NOMO-1 (cell line): Measurements from ENCODE around the gene SGCG.
"Not testable (repeated sequence)": the region's sequence is repeated elsewhere in the genome, so short reads cannot be mapped to it uniquely, and the experiment has no call there.

Experiments used
- DNase-seq, 2 experiments: peaks; one replicate each; lab custom pipeline; 2025; ENCODE audit not compliant: unreplicated experiment in 2 of 2; lab: John Stamatoyannopoulos, UW

Gene SGCG, protein sequence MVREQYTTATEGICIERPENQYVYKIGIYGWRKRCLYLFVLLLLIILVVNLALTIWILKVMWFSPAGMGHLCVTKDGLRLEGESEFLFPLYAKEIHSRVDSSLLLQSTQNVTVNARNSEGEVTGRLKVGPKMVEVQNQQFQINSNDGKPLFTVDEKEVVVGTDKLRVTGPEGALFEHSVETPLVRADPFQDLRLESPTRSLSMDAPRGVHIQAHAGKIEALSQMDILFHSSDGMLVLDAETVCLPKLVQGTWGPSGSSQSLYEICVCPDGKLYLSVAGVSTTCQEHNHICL

DNA sequence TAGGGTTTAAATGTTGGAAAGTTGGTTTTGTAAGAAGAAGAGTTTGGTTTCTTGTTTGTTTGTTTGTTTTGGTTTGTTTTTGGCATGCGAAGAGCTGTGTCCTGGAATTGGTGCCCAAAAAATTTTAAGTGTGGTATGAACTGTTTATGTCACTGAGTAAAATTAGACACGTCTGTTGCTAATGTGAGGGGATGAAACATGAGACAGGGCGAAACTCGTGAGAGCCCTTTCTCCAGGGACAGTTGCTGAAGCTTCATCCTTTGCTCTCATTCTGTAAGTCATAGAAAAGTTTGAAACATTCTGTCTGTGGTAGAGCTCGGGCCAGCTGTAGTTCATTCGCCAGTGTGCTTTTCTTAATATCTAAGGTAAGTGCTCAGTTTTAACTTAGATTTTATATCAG is at the start of gene SGCG:
SGCG (plus strand) TSS at position 269 of the 400 bp plus-strand sequence. CDS start 22,716 bp downstream, outside the sequence.
- DNase-seq = no peak

DNA sequence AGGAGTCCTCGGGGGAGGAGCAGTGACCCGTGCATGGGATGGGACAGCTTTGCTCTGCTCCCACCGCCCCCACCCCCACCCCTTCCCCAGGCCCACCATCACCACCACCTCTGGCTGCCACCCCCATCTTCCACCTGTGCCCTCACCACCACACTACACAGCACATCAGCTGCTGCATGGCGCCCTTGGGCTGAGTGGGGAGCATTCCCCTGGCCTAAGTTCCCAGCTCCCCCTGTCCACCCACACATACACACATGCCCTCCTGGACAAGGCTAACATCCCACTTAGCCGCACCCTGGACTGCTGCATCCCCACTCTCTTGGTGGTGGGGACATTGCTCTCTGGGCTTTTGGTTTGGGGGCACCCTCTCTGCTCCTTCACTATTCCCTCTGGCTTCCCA is 46.2 kb upstream of the SGCG start:
- no peak for DNase-seq

DNA sequence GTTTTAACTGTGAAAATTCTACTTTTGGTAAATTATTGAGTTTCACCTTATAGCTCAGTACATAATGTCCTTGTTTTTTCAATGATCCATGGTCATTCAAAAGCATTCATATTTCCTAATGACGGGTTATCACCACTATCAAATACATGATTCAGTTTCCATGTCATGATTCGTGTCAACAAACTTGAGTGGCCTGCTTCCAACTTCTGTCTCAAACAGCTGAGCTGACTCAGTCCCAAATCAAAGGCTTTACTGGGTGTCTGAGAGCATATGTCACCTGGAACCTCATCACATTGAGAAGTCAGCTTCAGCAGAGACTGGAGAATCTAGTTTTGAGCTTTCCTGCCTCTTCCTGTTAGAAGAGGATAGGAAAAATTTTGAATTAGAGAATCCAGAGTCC is 40.3 kb upstream of the SGCG start:
- DNase-seq = no peak

DNA sequence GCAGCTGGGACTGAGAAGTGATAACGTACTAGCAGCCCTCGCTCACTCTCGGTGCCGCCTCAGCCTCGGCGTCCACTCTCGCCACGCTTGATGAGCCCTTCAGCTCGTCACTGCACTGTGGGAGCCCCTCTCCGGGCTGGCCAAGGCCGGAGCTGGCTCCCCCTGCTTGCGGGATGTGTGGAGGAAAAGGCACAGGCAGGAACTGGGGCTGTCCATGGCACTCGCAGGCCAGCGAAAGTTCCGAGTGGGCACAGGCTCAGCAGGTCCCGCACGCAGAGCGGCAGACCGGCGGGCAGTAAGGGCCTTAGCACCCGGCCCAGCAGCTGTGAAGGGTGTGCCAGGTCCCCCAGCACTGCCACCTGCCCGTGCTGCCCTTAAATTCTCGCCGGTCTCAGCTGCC is 38.8 kb upstream of the SGCG start:
- no peak for DNase-seq

DNA sequence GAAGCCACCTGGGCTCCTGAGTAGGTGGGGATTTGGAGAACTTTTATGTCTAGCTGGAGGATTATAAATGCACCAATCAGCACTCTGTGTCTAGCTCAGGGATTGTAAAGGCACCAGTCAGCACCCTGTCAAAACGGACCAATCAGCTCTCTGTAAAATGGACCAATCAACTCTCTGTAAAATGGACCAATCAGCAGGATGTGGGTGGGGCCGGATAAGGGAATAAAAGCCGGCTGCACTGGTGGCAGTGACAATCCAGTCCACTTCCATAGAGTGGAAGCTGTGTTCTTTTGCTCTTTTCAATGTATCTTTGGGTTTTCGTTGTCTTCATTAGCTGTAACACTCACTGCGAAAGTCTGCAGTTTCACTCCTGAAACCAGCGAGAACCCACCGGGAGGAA is 38.2 kb upstream of the SGCG start:
- DNase-seq = not testable (repeated sequence)

DNA sequence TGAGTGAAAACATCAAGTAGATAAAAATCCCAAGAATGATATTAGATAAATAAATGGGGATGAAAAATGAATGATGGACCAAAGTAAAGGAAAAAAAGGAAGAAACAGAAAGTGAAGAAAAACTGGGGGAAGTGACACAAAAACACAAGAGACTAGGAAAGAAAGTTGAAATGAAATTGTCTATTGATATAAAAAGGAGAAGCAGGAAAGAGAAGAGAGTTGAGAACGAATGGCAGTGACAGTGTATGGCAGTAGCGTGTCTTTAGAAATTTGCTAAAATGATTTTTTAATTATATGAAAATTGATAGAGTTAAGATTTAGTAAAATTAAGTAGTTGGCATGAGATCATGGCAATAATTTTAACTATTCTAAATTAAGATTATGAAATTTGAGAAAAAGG is 36.3 kb upstream of the SGCG start:
- DNase-seq = peak in 1 of 2 experiments; percentile 53

DNA sequence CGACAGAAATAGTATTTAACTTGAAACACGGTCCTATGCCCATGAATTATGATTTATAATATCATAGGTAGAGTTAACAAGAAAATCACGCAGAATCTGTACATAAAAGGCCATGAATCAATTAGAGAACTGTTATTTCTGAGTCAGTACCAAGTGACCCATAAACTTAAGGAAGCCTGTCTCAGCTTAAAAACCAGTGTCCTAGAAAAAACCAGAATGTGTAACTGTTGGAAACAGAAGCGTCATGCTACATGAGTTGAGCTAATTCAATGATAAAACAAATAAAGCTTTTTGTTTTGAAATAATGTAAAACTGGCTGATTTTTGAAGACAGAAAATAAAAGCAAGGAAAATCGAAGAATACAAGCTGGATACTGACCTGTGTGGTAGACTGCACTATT is 34.8 kb upstream of the SGCG start:
- no peak for DNase-seq

DNA sequence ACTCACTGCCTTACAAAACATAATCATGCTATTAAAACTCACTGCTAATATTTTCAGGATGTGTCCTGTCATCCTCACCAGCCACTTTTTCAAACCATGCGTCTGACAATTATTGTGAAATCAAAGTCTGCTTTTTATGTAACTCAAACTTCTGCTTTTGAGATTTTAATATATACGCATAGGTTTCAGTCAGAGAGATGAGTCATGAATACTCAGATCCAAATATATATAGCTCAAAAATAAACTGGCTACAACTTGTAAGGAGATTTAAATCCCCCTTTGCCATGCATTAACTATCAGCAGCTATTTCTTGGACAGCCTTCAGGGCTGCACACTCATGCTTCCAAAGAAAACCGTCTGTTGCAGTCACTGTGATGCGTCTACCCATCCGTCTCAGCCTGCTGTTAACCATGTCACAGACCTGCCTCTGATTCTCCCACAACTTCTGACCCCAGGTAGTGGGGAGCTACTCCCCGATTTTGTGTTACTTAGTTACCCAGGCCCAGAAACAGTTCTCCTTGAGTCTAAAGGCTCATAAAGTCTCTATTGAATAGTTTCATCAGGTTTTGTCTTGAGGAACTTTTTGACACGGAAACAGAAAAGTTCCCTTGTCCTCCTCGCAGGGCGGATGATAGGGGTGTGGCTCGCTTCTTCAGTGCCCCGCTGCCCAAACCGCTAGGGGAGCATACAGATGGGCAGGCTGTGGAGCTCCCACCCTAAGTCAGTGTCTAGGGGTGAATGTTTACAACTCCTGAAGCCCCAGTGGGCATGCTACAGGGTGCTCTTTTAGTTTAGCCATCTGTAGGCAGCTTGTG is 33.8 kb upstream of the SGCG start:
- peak; percentile 58 to 97 for DNase-seq

DNA sequence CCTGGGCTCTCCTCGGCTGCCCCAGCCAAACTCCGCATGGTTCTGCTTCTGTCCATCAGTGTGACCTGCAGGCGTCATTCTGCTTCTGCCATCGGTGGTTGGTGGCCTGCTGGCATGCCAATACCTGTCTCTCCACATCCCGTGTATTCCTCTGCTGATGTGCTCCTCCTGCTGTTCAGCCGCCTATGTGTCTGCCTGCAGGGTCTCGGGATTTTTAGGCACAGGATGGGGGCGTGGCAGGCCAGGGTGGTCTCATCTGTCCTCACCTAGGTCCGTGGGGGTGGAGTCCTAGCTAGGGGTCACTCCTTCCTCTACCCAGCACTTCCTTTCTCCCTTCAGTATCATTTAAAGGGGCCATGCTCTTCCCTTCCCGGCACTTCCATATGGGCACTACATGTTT is 33.0 kb upstream of the SGCG start:
- DNase-seq = no peak

DNA sequence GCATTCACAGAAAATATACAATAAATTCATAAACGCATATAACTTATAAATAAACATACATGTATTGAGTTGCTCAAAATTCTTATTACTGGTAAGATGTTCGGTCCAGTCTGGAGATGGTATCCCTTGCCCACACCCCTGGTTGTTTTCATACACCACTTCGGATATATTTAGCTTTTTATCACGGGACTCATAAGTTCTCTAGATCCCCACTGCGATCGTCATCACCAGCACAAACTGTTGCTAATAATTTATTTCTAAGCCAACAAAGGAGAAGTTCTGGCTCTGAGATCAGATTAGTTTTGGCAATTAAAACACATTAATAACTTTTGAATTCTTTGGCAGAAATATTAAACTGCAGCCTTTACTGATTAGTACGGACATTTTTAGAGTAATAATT is 23.0 kb upstream of the SGCG start:
- DNase-seq = no peak

DNA sequence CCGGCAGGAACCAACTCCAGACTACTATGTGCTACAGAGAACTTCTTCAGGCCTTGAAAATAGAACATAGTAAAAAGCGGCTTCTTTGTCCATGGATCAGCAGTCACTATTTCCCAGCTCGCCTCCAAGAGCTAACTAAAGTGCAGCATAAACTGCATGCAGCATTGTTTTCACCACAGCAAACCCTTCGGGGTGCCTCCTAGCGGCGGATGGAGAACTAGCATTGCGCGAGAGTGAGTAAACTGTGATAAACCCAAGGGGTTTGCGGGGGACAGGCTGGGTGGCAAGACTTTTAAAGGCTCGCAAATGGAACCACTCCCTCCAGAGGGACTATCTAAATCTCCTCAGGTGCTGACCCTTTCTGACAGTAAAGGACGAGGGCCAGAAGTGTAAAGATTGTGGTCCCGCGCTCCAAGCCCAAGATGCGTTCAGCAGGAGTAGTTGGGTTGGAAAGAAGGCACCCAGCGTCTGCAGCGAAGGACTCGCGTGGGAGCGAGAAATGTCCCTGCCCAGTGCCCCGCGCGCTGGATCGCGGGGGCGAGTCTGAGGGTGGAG is 21.5 kb upstream of the SGCG start:
- peak in 1 of 2 experiments; percentile 5 for DNase-seq

DNA sequence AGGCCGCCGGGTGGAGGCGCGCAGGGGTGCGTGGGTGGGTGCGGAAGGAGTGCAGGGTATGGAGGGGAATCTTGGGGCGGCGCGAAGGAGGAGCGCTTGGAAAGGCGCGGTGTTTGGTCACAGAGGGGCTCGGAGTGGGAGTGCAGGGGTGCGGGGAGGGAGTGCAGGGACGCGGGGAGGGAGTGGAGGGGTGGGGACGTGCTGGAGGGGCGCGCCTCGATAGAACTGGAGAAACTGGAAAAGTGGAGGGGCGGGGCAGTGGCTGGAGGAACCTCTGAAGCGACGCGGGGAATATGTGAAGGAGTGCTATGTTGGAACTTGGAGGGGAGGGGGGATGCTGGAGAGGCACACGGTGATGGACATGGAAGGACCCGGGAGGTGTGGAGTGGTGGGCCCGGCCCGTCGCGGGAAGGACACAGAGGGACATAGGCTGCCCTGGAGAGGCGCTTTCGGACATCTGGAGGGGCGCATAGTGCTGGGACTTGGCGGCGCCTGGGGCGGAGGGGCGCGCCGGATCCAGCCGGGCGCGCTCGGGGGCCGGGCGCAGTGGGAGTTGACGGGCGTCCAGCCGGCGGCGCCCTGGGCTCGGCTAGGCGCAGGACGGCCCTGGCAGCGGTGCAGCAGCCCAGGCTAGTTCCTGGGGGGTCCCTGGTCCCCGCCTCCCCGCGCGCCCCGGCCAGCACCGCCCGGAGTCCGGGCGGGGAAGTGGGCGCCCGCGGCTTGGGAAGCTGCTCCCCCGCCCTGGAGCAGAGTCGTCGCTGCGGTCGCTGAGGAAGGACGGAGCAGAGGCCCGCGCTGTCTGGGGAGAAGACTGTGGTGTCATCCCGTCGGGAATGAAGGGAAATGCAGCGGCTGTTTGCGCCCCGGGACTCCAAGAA is 20.8 kb upstream of the SGCG start:
- DNase-seq = no peak

DNA sequence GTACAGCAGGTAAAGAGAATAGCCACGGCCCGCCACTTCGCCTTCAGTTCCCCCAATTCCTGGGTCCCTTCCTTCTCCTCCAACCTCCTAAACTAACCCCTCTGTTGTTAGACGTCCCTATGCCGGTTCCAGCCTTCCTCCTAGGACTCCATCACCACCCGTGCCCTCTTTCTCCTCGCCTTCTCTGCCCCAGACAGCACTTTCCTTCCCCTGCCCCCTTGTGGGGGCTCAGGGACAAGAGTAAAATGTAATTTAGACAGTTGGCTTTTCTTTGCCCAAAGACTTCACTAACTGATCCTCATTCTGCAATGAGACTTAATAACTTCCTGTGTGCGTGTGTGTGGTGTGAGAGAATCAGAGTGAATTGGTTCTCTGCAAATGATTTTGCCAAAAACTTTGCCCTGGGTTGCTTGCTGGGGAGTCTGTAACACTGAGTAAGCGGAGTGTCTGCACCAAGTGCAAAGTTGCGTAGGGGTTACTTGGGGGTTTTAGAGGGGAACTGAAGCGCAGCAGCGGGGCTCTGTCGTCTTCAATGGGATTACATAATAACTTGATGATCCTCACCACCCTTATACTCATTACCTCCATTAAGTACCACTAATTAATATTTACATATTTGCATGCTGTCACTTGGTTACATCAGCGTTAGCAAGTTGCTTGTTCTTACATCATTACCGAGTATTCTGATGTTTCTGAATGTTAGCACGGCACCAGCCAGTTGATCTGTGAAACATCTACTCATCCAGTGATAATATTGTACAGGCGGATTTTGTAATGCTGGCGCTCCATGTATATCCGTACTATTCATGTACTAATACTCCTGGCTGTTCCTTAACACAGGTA is 19.9 kb upstream of the SGCG start:
- peak in 1 of 2 experiments; percentile 17 for DNase-seq

DNA sequence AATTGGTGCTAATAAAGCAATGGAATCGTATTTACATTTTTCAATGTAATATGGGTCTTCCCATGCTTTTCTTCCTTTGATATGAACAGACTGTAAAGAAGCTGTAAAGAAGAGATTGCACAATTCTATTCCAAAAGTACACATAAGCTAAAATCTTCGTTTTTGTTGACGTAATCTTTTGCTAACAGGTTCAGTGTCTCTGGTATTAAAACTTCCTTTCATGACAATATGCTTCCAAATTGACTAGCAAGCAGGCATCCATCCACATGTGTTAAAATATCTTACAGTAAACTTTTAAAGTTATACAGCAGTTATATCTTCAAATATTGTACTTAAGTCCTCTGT is 19.3 kb upstream of the SGCG start:
- no peak for DNase-seq

DNA sequence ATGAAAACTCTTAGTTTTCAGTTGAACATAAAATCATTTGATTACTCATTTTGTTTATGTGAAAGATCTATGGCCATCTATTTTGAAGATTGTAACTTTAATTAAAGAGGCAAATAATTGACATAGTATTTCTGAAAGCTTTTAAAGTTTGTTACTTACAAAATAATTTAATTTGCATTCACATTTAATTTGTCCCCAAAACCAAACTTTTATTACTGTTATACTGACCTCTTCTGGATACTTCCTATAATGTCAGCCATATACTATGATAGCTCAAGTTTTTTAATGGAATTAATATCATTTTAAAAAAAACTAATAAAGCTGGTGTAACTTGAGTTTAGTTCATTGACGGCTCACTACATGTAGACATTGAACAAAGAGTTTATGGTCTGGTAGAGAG is 4.9 kb upstream of the SGCG start:
- DNase-seq = no peak

DNA sequence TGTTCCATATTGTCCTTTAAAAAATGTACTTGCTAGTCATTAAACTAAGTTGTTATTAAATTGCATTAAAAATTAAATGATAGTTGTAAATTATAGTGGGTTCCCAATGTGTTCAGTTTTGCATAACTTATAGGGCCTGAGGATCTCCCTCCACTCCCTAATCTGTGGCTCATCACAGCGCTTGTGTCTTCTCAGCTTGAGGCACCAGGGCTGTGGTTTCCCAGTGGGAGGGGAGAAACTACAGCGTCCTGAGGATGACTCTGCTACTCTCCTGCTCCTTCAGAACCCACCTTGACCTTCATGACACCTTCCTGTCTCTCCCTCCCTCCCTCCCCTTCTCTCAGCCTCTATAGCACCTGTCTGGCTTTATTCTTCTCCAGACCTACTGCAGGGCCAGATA is 1.4 kb downstream of the SGCG start:
- no peak for DNase-seq

DNA sequence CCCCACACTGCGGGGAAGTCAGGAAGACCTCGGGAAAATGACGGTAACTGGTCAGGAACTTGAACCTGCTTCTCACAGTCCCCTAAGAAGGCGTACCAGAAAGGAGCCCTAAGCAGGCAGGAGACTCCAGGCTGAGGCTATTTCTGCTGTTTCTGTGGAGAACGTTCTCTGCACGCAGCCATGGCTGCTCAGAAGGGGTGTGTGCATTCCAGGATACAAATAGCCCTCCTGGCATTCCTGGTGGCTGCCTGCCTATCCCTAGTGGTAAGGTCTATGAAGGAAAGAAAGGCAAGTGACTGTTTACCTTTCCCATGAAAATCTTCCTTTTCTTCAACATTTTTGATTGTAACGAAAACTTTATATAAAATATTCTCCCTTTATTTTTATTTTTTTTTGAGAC is 2.5 kb downstream of the SGCG start:
- DNase-seq = no peak

DNA sequence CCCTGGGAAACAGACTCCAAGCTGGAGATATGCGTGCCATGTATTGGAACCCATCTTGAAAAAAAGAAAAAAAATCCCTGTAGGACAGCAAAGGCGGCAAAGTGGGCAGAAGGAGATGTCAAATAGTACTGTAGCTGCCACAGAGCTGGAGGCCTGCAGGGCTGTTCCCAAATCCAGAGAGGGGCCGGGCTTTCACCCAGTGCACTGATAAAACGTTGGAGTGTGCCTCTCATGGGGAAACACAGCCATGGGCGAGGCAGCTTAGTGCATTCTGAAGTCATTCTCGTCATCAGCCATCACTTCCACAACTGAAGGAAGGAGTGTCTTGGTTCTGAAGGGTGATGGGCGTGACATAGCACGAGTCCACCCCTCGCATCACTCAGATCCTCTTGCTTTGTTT is 4.8 kb downstream of the SGCG start:
- no peak for DNase-seq

DNA sequence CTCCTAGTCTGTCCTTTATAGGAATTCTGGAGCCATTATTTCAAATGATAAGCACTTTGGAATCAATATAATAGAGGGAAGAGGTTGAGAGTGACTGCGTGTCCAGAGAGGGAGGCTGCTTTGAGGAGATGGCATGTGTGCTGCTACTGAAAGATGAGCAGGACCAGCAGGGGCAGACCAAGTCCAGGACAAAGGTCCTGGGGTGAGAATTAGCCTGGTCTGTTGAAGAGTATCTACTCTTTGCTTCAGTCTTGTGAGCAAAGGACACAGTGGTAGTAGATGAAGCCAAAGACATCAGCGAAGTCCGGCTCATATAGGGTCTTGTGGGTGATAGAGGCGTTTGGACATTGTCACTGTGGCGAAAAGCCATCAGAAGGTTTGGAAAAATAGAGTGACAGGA is 21.1 kb downstream of the SGCG start:
- no peak for DNase-seq

DNA sequence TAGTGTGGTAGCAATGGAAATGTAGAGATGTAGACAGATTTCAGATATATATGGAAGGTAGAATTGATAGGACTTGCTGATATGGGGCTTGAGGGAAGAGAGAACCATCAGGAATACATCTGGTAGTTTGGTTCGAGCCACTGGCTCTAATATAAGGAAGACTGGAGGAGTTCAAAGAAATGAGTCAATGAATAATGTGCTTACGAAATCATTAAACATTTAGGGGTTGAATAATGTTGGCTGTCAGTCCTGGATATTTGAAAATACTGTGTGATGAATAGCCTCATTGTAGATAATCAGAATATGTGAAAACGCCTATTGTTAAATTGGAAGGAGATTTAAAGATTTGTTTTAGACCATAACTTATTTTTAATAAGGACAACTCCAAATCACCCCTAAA is 21.6 kb downstream of the SGCG start:
- no peak for DNase-seq
